GM10266 (cell line): ENCODE results near the gene CD55.
"Not testable (repeated sequence)": the region's sequence is repeated elsewhere in the genome, so short reads cannot be mapped to it uniquely, and the experiment has no call there.

Experiments used
- DNase-seq: peaks from one replicate; pipeline ENCODE4 v3.0.0; 2012; ENCODE audit errors: extremely low spot score
- CTCF ChIP-seq: IDR thresholded peaks from 2 replicates; pipeline ENCODE4 v1.5.1; 2012; ENCODE audit warnings: mild to moderate bottlenecking, low read depth; ENCODE audit not compliant: control insufficient read depth, insufficient read depth; ENCODE audit errors: missing control alignments

Gene CD55

GRCh38 chr1:207319199-207319598 lies 2.3 kb upstream of the CD55 start:
- no peak for DNase-seq
- TF ChIP-seq CTCF, result no peak

GRCh38 chr1:207320105-207320504 lies 1.4 kb upstream of the CD55 start:
- DNase-seq, result not testable (repeated sequence)

GRCh38 chr1:207321790-207322645 lies 540 bp downstream of the CD55 start:
- TF ChIP-seq CTCF, result no peak
- peak; percentile 30 for DNase-seq

- no peak for TF ChIP-seq CTCF
Measured at GRCh38 chr1:207323425-207324225, 2.1 kb downstream of the CD55 start.

GRCh38 chr1:207328004-207328403 lies 6.5 kb downstream of the CD55 start:
- DNase-seq, result no peak
- no peak for TF ChIP-seq CTCF

More at GRCh38 chr1:207323425-207324225, 2.1 kb downstream of the CD55 start:
- no peak for DNase-seq

GRCh38 chr1:207328908-207329440 lies 7.5 kb downstream of the CD55 start:
- no peak for TF ChIP-seq CTCF
- DNase-seq, result no peak

- DNase-seq, result no peak
- no peak for TF ChIP-seq CTCF
Measured at GRCh38 chr1:207329469-207329868, 8.0 kb downstream of the CD55 start.
